H1 (cell line): ENCODE results near the gene ASB3. TPM values are rescaled to one million over a fixed set of nuclear protein-coding genes. Genes with fewer than 3 reads are reported as not detected.

ENCODE experiments used
- CBX5 ChIP-seq: fragments of 300-800, 300-1000 bp; sonication (generic); IDR thresholded peaks from 2 replicates; pipeline ENCODE4 v1.7.1; 2016; ENCODE audit warnings: antibody characterized with exemption, low read length, low read depth
- EZH2 ChIP-seq: fragments of 200-600 bp; sonication (generic); IDR thresholded peaks from 2 replicates; pipeline ENCODE4 v1.7.1; 2012; ENCODE audit warnings: low read depth, mild to moderate bottlenecking, moderate library complexity, low read length, inconsistent platforms; ENCODE audit not compliant: severe bottlenecking
- GTF2F1 ChIP-seq: IDR thresholded peaks from 2 replicates; pipeline ENCODE4 v1.6.1; 2012; ENCODE audit warnings: low read depth, low read length, improper control_type of control experiment, borderline replicate concordance
- HDAC2 ChIP-seq, 2 experiments: fragments of 300-600 bp in 1 of 2; sonication (generic) in 1 of 2; IDR thresholded peaks; 2 replicates each; pipeline ENCODE4 v1.6.1; 2011 to 2012; ENCODE audit warnings: low read depth in 2 of 2, low read length in 2 of 2, mild to moderate bottlenecking in 2 of 2, moderate library complexity in 2 of 2, borderline replicate concordance in 1 of 2, inconsistent platforms in 1 of 2
- JUN ChIP-seq: IDR thresholded peaks from 2 replicates; pipeline ENCODE4 v1.6.1; 2011; ENCODE audit warnings: low read depth, mild to moderate bottlenecking, improper control_type of control experiment, low read length
- KDM4A ChIP-seq: IDR thresholded peaks from one replicate; pipeline ENCODE4 v1.7.1; 2012; ENCODE audit warnings: low read depth, mild to moderate bottlenecking, moderate library complexity, low read length, inconsistent platforms; ENCODE audit not compliant: severe bottlenecking
- KDM5A ChIP-seq: fragments of 200-600 bp; IDR thresholded peaks from 2 replicates; pipeline ENCODE4 v1.7.1; 2012; ENCODE audit warnings: mild to moderate bottlenecking, low read length, inconsistent platforms, mixed read lengths
- NANOG ChIP-seq: IDR thresholded peaks from 2 replicates; pipeline ENCODE4 v1.6.1; 2011; ENCODE audit warnings: low read length, low read depth, mild to moderate bottlenecking, inconsistent platforms; ENCODE audit not compliant: insufficient read depth, poor library complexity, severe bottlenecking
- PHF8 ChIP-seq: fragments of 200-600 bp; sonication (generic); conservative IDR thresholded peaks from 2 replicates; pipeline ENCODE4 v1.7.1; 2012; ENCODE audit warnings: low read depth, mild to moderate bottlenecking, inconsistent platforms, low read length, moderate library complexity
- POLR2AphosphoS5 ChIP-seq: IDR thresholded peaks from 2 replicates; pipeline ENCODE4 v1.6.1; 2011; ENCODE audit warnings: low read depth, low read length
- RBBP5 ChIP-seq: IDR thresholded peaks from 2 replicates; pipeline ENCODE4 v1.7.1; 2012; ENCODE audit warnings: low read depth, mild to moderate bottlenecking, inconsistent platforms, low read length, moderate library complexity, borderline replicate concordance
- SAP30 ChIP-seq: fragments of 300-600 bp; sonication (generic); IDR thresholded peaks from 2 replicates; pipeline ENCODE4 v1.7.1; 2012; ENCODE audit warnings: low read length, moderate library complexity, mild to moderate bottlenecking, inconsistent platforms; ENCODE audit not compliant: insufficient read depth, insufficient replicate concordance
- TCF12 ChIP-seq: IDR thresholded peaks from 2 replicates; pipeline ENCODE4 v1.6.1; 2011; ENCODE audit warnings: low read depth, mild to moderate bottlenecking, low read length
- USF2 ChIP-seq: IDR thresholded peaks from 2 replicates; pipeline ENCODE4 v1.6.1; 2011; ENCODE audit warnings: low read length, improper control_type of control experiment
- polyA plus RNA-seq, 7 experiments: library from polyadenylated mRNA; depleted of rRNA in 3 of 7; stranded (reverse) in 5 of 7; unstranded in 2 of 7; fragments of >200 nt in 5 of 7; fragments of 200-250 nt in 2 of 7; gene quantifications; 1 replicate in 5 of 7; 2 replicates in 1 of 7; 4 replicates in 1 of 7; pipeline versions ENCODE4 v1.2.1 to v1.2.3, GENCODE V29; 2011 to 2013; ENCODE audit warnings: missing spikeins in 2 of 7, mixed read lengths in 2 of 7
- total RNA-seq: library from RNA; stranded (reverse); fragmentation: NEBNext Ultra II Directional; extraction: Animal tissue kit (Norgen Biotek cat#: 25700); gene quantifications from 2 replicates; pipeline ENCODE4 v1.2.1, GENCODE V29; 2021

Gene ASB3
- total and polyA plus RNA-seq, 2 of the 8 experiments (the other 6 are each of a cell fraction or from before 2014, with no cell fraction given) = 22.6 to 25.4 TPM

- TF ChIP-seq KDM5A (peak; percentile 25; the same call in 1 of the 2 replicates), KDM4A (peak; percentile 73), POLR2AphosphoS5 (peak; percentile 98), USF2 (no peak), PHF8 (peak; percentile 90), CBX5 (no peak), JUN (no peak), NANOG (no peak), RBBP5 (peak; percentile 76), SAP30 (peak; percentile 45), TCF12 (0 out of 2 replicates have a peak, but pooled peaks have one; percentile 10), EZH2 (no peak), HDAC2 (IDR thresholded peaks at IDR 0.05; ENCODE audit: borderline replicate concordance in 1 of 2, low read depth in 2 of 2, low read length in 2 of 2) (peak in 1 of 2 experiments; percentile 54; a peak in 1 of 4 replicates), GTF2F1 (no peak; the same call in 1 of the 2 replicates)
Observed at GRCh38 chr2:53786705-53787613, at the start of gene ASB3, which contains the start of gene ERLEC1 (continued).
